IPS-NIHi7 (cell line): ENCODE measurements around the gene ANO6.

ENCODE experiments used
- DNase-seq: peaks from one replicate; pipeline ENCODE4 v3.0.0; 2012; ENCODE audit warnings: mixed read lengths; ENCODE audit errors: extremely low spot score

The ANO6 gene

GRCh38 chr12:45439039-45439438 lies 223.1 kb downstream of the ANO6 start:
- DNase-seq = no peak

- no peak for DNase-seq
Measured at GRCh38 chr12:45446013-45446412, 230.1 kb downstream of the ANO6 start.

GRCh38 chr12:45458238-45458637 lies 242.3 kb downstream of the ANO6 start:
- DNase-seq = no peak

GRCh38 chr12:45458854-45459807 lies 243.2 kb downstream of the ANO6 start:
- no peak for DNase-seq

- DNase-seq = no peak
Measured at GRCh38 chr12:45462506-45462905, 246.6 kb downstream of the ANO6 start.

GRCh38 chr12:45464699-45465098 lies 248.8 kb downstream of the ANO6 start:
- no peak for DNase-seq

GRCh38 chr12:45468751-45469615 lies 253.1 kb downstream of the ANO6 start:
- no peak for DNase-seq

GRCh38 chr12:45469902-45470301 lies 254.0 kb downstream of the ANO6 start:
- DNase-seq = no peak

- no peak for DNase-seq
Measured at GRCh38 chr12:45473636-45474035, 257.7 kb downstream of the ANO6 start.

- no peak for DNase-seq
Measured at GRCh38 chr12:45475594-45475993, 259.7 kb downstream of the ANO6 start.

- DNase-seq = no peak
Measured at GRCh38 chr12:45477526-45477925, 261.6 kb downstream of the ANO6 start.

GRCh38 chr12:45478931-45479330 lies 263.0 kb downstream of the ANO6 start:
- no peak for DNase-seq

GRCh38 chr12:45481746-45482145 lies 265.9 kb downstream of the ANO6 start:
- DNase-seq = no peak

- no peak for DNase-seq
Measured at GRCh38 chr12:45483571-45483970, 267.7 kb downstream of the ANO6 start.
